GM12891 (cell line): ENCODE measurements around the gene SPTBN4.

Experiments used
- PAX5 ChIP-seq: IDR thresholded peaks from 2 replicates; pipeline ENCODE4 v1.6.1; 2011; ENCODE audit warnings: low read length, moderate library complexity, mild to moderate bottlenecking; ENCODE audit not compliant: insufficient read depth, severe bottlenecking
- POLR2A ChIP-seq: IDR thresholded peaks from 2 replicates; pipeline ENCODE4 v1.6.1; 2011; ENCODE audit warnings: low read depth, low read length, control low read depth
- POLR2AphosphoS5 ChIP-seq: IDR thresholded peaks from 2 replicates; pipeline ENCODE4 v1.6.1; 2011; ENCODE audit warnings: low read depth, low read length, control low read depth
- POU2F2 ChIP-seq: IDR thresholded peaks from 2 replicates; pipeline ENCODE4 v1.6.1; 2011; ENCODE audit warnings: low read depth, mild to moderate bottlenecking, control low read depth, low read length, moderate library complexity
- SPI1 ChIP-seq: IDR thresholded peaks from 2 replicates; pipeline ENCODE4 v1.6.1; 2011; ENCODE audit warnings: low read depth, low read length, control low read depth
- TAF1 ChIP-seq: IDR thresholded peaks from 2 replicates; pipeline ENCODE4 v1.6.1; 2011; ENCODE audit warnings: low read depth, low read length, control low read depth

DNA sequence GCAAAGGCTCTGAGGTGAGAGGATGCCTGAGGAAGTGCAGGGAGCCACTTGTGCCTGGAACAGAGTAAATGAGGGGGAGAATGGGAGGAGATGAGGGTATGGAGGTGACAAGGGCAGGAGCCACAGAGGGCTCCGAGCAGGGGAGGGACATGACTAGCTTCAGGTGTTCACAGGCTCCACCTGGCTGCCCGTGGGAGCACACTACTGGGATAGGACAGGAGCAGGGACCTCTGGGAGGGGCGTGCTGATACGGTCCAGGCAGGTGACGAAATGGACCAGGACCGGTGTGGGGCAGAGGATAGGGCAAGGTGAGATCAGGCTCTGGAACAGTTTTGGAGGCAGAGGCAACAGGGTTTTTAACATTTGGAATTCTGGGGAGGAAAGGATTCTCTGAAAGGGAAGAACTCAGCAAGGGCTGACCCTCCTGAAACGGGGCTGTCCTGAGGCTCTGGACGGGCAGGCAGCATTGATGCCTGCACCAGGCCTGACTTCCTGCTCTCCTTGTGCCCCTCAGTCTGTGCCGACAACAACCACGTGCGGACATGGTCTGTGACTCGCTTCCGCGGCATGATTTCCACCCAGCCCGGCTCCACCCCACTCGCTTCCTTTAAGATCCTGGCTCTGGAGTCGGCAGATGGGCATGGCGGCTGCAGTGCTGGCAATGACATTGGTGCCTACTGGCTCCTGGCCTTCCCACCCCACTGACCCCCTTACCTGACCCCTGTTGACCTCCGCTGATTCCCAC lies 121.5 kb downstream of the SPTBN4 start:
- no peak for TF ChIP-seq TAF1
- no peak for TF ChIP-seq POLR2AphosphoS5
- TF ChIP-seq POLR2A: no peak
- no peak for TF ChIP-seq SPI1
- TF ChIP-seq POU2F2: no peak
- TF ChIP-seq PAX5: no peak
